ENCODE measurements around the gene CNKSR3.

The CNKSR3 gene

GRCh38 chr6:154521412-154521811, 10.9 kb upstream of the CNKSR3 start:
- TF ChIP-seq EP300 (IDR thresholded peaks at IDR 0.05; ENCODE audit: borderline replicate concordance) (no peak), TCF12 (IDR thresholded peaks at IDR 0.05; ENCODE audit: low read depth) (no peak), CEBPB (IDR thresholded peaks at IDR 0.05) (no peak), CREB1 (IDR thresholded peaks at IDR 0.05; ENCODE audit: low read depth) (no peak), MAX (IDR thresholded peaks at IDR 0.05) (no peak), FOXM1 (IDR thresholded peaks at IDR 0.05; ENCODE audit: borderline replicate concordance, low read depth) (no peak), TAF1 (IDR thresholded peaks at IDR 0.05; ENCODE audit: low read depth) (no peak), NFIC (IDR thresholded peaks at IDR 0.05) (no peak), TEAD4 (IDR thresholded peaks at IDR 0.05) (no peak), REST (IDR thresholded peaks at IDR 0.05; ENCODE audit: low read depth) (no peak), USF1 (IDR thresholded peaks at IDR 0.05) (no peak), YY1 (IDR thresholded peaks at IDR 0.05; ENCODE audit: low read depth) (no peak)

GRCh38 chr6:154520280-154520679, 9.8 kb upstream of the CNKSR3 start:
- TF ChIP-seq EP300 (IDR thresholded peaks at IDR 0.05; ENCODE audit: borderline replicate concordance) (no peak), EGR1 (IDR thresholded peaks at IDR 0.05) (no peak), USF1 (IDR thresholded peaks at IDR 0.05) (no peak), TAF1 (IDR thresholded peaks at IDR 0.05; ENCODE audit: low read depth) (no peak), RAD21 (IDR thresholded peaks at IDR 0.05; ENCODE audit: low read depth) (no peak), MAX (IDR thresholded peaks at IDR 0.05) (no peak), CEBPB (IDR thresholded peaks at IDR 0.05) (no peak), REST (IDR thresholded peaks at IDR 0.05; ENCODE audit: low read depth) (no peak), YY1 (IDR thresholded peaks at IDR 0.05; ENCODE audit: low read depth) (no peak), TCF12 (IDR thresholded peaks at IDR 0.05; ENCODE audit: low read depth) (no peak), NFIC (IDR thresholded peaks at IDR 0.05) (no peak), ZBTB7A (IDR thresholded peaks at IDR 0.05; ENCODE audit: low read depth) (no peak), FOXM1 (IDR thresholded peaks at IDR 0.05; ENCODE audit: borderline replicate concordance, low read depth) (no peak), TEAD4 (IDR thresholded peaks at IDR 0.05) (no peak), CREB1 (IDR thresholded peaks at IDR 0.05; ENCODE audit: low read depth) (no peak)

GRCh38 chr6:154518396-154518795, 7.9 kb upstream of the CNKSR3 start:
- TF ChIP-seq NFIC (IDR thresholded peaks at IDR 0.05) = no peak
- no peak for TF ChIP-seq USF1 (IDR thresholded peaks at IDR 0.05)
- no peak for TF ChIP-seq EP300 (IDR thresholded peaks at IDR 0.05; ENCODE audit: borderline replicate concordance)
- no peak for TF ChIP-seq FOXM1 (IDR thresholded peaks at IDR 0.05; ENCODE audit: borderline replicate concordance, low read depth)
- no peak for TF ChIP-seq REST (IDR thresholded peaks at IDR 0.05; ENCODE audit: low read depth)
- no peak for TF ChIP-seq YY1 (IDR thresholded peaks at IDR 0.05; ENCODE audit: low read depth)
- no peak for TF ChIP-seq CREB1 (IDR thresholded peaks at IDR 0.05; ENCODE audit: low read depth)

GRCh38 chr6:154516276-154516675, 5.8 kb upstream of the CNKSR3 start:
- no peak for TF ChIP-seq FOXM1 (IDR thresholded peaks at IDR 0.05; ENCODE audit: borderline replicate concordance, low read depth)
- no peak for TF ChIP-seq TCF12 (IDR thresholded peaks at IDR 0.05; ENCODE audit: low read depth)
- TF ChIP-seq ZBTB7A (IDR thresholded peaks at IDR 0.05; ENCODE audit: low read depth) = no peak
- no peak for TF ChIP-seq EP300 (IDR thresholded peaks at IDR 0.05; ENCODE audit: borderline replicate concordance)
- no peak for TF ChIP-seq TEAD4 (IDR thresholded peaks at IDR 0.05)
- TF ChIP-seq USF1 (IDR thresholded peaks at IDR 0.05) = no peak
- no peak for TF ChIP-seq TAF1 (IDR thresholded peaks at IDR 0.05; ENCODE audit: low read depth)
- no peak for TF ChIP-seq YY1 (IDR thresholded peaks at IDR 0.05; ENCODE audit: low read depth)
- TF ChIP-seq NFIC (IDR thresholded peaks at IDR 0.05) = no peak
- TF ChIP-seq RAD21 (IDR thresholded peaks at IDR 0.05; ENCODE audit: low read depth) = no peak
- TF ChIP-seq MAX (IDR thresholded peaks at IDR 0.05) = no peak
- TF ChIP-seq CEBPB (IDR thresholded peaks at IDR 0.05) = no peak
- TF ChIP-seq CREB1 (IDR thresholded peaks at IDR 0.05; ENCODE audit: low read depth) = no peak
- TF ChIP-seq EGR1 (IDR thresholded peaks at IDR 0.05) = no peak
- no peak for TF ChIP-seq REST (IDR thresholded peaks at IDR 0.05; ENCODE audit: low read depth)
